ENCODE data around the gene FIZ1. TPM values are rescaled to one million over a fixed set of nuclear protein-coding genes. Genes with fewer than 3 reads are reported as not detected.

FIZ1 gene
- polyA plus RNA-seq, 1 donor from 2014 or later: 7.4 TPM

- TF ChIP-seq SMC3 (conservative IDR thresholded peaks at IDR 0.05; ENCODE audit: poor library complexity): no peak
- TF ChIP-seq MXI1 (conservative IDR thresholded peaks at IDR 0.05; ENCODE audit: poor library complexity, severe bottlenecking): no peak
- TF ChIP-seq EZH2 (IDR thresholded peaks at IDR 0.05; ENCODE audit: borderline replicate concordance, insufficient read depth, low read length, poor library complexity, severe bottlenecking): no peak
- no peak for TF ChIP-seq POLR2AphosphoS5 (IDR thresholded peaks at IDR 0.05)
- no peak for TF ChIP-seq REST (IDR thresholded peaks at IDR 0.05; ENCODE audit: borderline replicate concordance)
- TF ChIP-seq EP300 (conservative IDR thresholded peaks at IDR 0.05; ENCODE audit: poor library complexity, severe bottlenecking): no peak
- TF ChIP-seq, protein P1, sequence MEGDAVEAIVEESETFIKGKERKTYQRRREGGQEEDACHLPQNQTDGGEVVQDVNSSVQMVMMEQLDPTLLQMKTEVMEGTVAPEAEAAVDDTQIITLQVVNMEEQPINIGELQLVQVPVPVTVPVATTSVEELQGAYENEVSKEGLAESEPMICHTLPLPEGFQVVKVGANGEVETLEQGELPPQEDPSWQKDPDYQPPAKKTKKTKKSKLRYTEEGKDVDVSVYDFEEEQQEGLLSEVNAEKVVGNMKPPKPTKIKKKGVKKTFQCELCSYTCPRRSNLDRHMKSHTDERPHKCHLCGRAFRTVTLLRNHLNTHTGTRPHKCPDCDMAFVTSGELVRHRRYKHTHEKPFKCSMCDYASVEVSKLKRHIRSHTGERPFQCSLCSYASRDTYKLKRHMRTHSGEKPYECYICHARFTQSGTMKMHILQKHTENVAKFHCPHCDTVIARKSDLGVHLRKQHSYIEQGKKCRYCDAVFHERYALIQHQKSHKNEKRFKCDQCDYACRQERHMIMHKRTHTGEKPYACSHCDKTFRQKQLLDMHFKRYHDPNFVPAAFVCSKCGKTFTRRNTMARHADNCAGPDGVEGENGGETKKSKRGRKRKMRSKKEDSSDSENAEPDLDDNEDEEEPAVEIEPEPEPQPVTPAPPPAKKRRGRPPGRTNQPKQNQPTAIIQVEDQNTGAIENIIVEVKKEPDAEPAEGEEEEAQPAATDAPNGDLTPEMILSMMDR (IDR thresholded peaks at IDR 0.05; ENCODE audit: poor library complexity, severe bottlenecking): no peak
- TF ChIP-seq RAD21 (conservative IDR thresholded peaks at IDR 0.05): no peak
- no peak for TF ChIP-seq TAF1 (IDR thresholded peaks at IDR 0.05; ENCODE audit: low read depth)
Measured at GRCh38 chr19:55641426-55642152, 42.3 kb upstream of the FIZ1 start.

GRCh38 chr19:55640577-55641425 is 41.5 kb upstream of the FIZ1 start, which contains the start of gene ZNF580:
Gene ZNF580, plus strand, starts transcription at chr19:55641002. Its CDS starts 1,507 bp downstream, at chr19:55642509.
- Histone ChIP-seq H3K4me2 (ENCODE audit: low read length) (peak within 1 kb of the TSS; percentile 91), H3K27ac (ENCODE audit: low read length) (peak within 1 kb of the TSS; percentile 64), H3K36me3 (ENCODE audit: insufficient read depth, low read length) (no peaks in the 10 kb centered on the region), H3F3A (ENCODE audit: insufficient read depth, low read length, poor library complexity, severe bottlenecking) (no peaks in the 10 kb centered on the region), H3K27me3 (ENCODE audit: insufficient read depth, low read depth, low read length) (no peaks in the 10 kb centered on the region), H3K4me3 (ENCODE audit: low read length) (peak within 1 kb of the TSS; percentile 78), H3K9me3 (ENCODE audit: low read length) (no peaks in the 10 kb centered on the region), H3K9ac (ENCODE audit: low read length) (peak within 1 kb of the TSS; percentile 88), H4K20me1 (ENCODE audit: insufficient read depth) (no peaks in the 10 kb centered on the region), H3K9me2 (ENCODE audit: insufficient read depth, low read length) (no peaks in the 10 kb centered on the region), H2AFZ (ENCODE audit: low read depth, low read length) (peak within 1 kb of the TSS; percentile 45), H3K79me2 (replicated peaks; ENCODE audit: insufficient read depth, low read length) (peaks cover 36% of the 10 kb centered on the region)
- no peak for TF ChIP-seq TAF1 (IDR thresholded peaks at IDR 0.05; ENCODE audit: low read depth)
- TF ChIP-seq REST (IDR thresholded peaks at IDR 0.05; ENCODE audit: borderline replicate concordance): no peak
- no peak for TF ChIP-seq SMC3 (conservative IDR thresholded peaks at IDR 0.05; ENCODE audit: poor library complexity)
- TF ChIP-seq, protein P1 (IDR thresholded peaks at IDR 0.05; ENCODE audit: poor library complexity, severe bottlenecking): no peak
- no peak for TF ChIP-seq MXI1 (conservative IDR thresholded peaks at IDR 0.05; ENCODE audit: poor library complexity, severe bottlenecking)
- no peak for TF ChIP-seq EZH2 (IDR thresholded peaks at IDR 0.05; ENCODE audit: borderline replicate concordance, insufficient read depth, low read length, poor library complexity, severe bottlenecking)

More at GRCh38 chr19:55641426-55642152, 42.3 kb upstream of the FIZ1 start:
- Histone ChIP-seq H3K27ac (ENCODE audit: low read length) (peak overlapping the region; percentile 64), H3K4me3 (ENCODE audit: low read length) (peak overlapping the region; percentile 78), H4K20me1 (ENCODE audit: insufficient read depth) (no peaks in the 10 kb centered on the region), H3K27me3 (ENCODE audit: insufficient read depth, low read depth, low read length) (no peaks in the 10 kb centered on the region), H3K9me3 (ENCODE audit: low read length) (no peaks in the 10 kb centered on the region), H3K9ac (ENCODE audit: low read length) (peak overlapping the region; percentile 88), H2AFZ (ENCODE audit: low read depth, low read length) (peak overlapping the region; percentile 25), H3K9me2 (ENCODE audit: insufficient read depth, low read length) (no peaks in the 10 kb centered on the region), H3K36me3 (ENCODE audit: insufficient read depth, low read length) (no peaks in the 10 kb centered on the region), H3K4me2 (ENCODE audit: low read length) (peak overlapping the region; percentile 91), H3K79me2 (replicated peaks; ENCODE audit: insufficient read depth, low read length) (peaks cover 29% of the 10 kb centered on the region), H3F3A (ENCODE audit: insufficient read depth, low read length, poor library complexity, severe bottlenecking) (no peaks in the 10 kb centered on the region)
